ENCODE measurements around the gene PDZD2. TPM values are rescaled to one million over a fixed set of nuclear protein-coding genes. Genes with fewer than 3 reads are reported as not detected.

PDZD2 gene
- total RNA-seq, 1 experiment from 2014 or later = 0.37 TPM

DNA sequence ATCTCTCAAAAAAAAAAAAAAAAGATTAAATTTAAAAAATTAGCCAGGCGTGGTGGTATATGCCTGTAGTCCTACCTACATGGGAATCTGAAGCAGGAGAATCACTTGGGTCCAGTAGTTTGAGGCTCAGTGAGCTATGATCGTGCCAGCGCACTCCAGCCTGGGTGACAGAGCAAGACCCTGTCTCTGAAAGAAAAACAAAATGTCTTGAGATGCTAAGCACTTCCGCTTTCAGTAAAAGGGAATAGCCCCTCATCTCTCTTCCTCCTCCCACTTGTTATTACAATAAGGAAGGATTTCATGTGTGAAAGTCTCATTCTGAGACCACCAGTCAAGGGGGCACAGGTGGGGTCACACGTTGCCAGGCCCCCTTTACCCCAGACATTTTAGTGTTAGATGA, 455.8 kb downstream of the PDZD2 start:
- intact Hi-C loops (cut with micrococcal nuclease) = no loop called here
- Histone ChIP-seq H4K20me1 (ENCODE audit: insufficient read depth) (no peaks in the 10 kb centered on the region), H2AFZ (ENCODE audit: low read depth, low read length, poor library complexity, severe bottlenecking) (no peak overlapping the region), H3K36me3 (ENCODE audit: control insufficient read depth in 1 of 2, insufficient read depth in 2 of 2, low read length in 2 of 2) (no peaks in the 10 kb centered on the region), H3K4me3 (replicated peaks in 1 of 2; ENCODE audit: low read depth in 1 of 2, low read length in 2 of 2) (no peak overlapping the region), H3K27me3 (ENCODE audit: insufficient read depth, low read length) (no peaks in the 10 kb centered on the region), H3K27ac (ENCODE audit: low read depth, low read length) (no peak overlapping the region), H3K9me3 (ENCODE audit: control insufficient read depth in 1 of 2, insufficient read depth in 1 of 2, low read depth in 1 of 2, low read length in 2 of 2) (no peaks in the 10 kb centered on the region), H3K4me1 (ENCODE audit: control insufficient read depth in 1 of 2, insufficient read depth in 2 of 2, low read length in 2 of 2) (no peaks in the 10 kb centered on the region), H3K9me2 (ENCODE audit: insufficient read depth) (no peaks in the 10 kb centered on the region), H3K4me2 (ENCODE audit: low read length) (no peak overlapping the region), H3K9ac (ENCODE audit: low read length) (no peak overlapping the region), H3K79me2 (ENCODE audit: insufficient read depth, low read length) (no peaks in the 10 kb centered on the region)
- ATAC-seq = no peak
- RAD21 ChIA-PET (ENCODE audit: low non-redundant PET in 1 of 2, low total read pairs in 2 of 2, uncharacterized antibody in 2 of 2, unreplicated experiment in 2 of 2) = no interaction called here
- POLR2A ChIA-PET = no interaction called here
- TF ChIP-seq SP1 (IDR thresholded peaks at IDR 0.05; ENCODE audit: low read depth) = no peak
- no peak for TF ChIP-seq ELF1 (IDR thresholded peaks at IDR 0.05; ENCODE audit: borderline replicate concordance, low read depth)
- TF ChIP-seq, protein P1, sequence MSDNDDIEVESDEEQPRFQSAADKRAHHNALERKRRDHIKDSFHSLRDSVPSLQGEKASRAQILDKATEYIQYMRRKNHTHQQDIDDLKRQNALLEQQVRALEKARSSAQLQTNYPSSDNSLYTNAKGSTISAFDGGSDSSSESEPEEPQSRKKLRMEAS (IDR thresholded peaks at IDR 0.05) = no peak
- TF ChIP-seq POLR2AphosphoS5 (IDR thresholded peaks at IDR 0.05; ENCODE audit: low read depth, low read length) = no peak
- no peak for TF ChIP-seq YY1 (IDR thresholded peaks at IDR 0.05; ENCODE audit: extremely low read depth, insufficient replicate concordance, low read depth, low read length)
- no peak for TF ChIP-seq CEBPB (IDR thresholded peaks at IDR 0.05; ENCODE audit: low read depth)
- no peak for TF ChIP-seq EGR1 (IDR thresholded peaks at IDR 0.05; ENCODE audit: low read depth)
- TF ChIP-seq, protein P2, sequence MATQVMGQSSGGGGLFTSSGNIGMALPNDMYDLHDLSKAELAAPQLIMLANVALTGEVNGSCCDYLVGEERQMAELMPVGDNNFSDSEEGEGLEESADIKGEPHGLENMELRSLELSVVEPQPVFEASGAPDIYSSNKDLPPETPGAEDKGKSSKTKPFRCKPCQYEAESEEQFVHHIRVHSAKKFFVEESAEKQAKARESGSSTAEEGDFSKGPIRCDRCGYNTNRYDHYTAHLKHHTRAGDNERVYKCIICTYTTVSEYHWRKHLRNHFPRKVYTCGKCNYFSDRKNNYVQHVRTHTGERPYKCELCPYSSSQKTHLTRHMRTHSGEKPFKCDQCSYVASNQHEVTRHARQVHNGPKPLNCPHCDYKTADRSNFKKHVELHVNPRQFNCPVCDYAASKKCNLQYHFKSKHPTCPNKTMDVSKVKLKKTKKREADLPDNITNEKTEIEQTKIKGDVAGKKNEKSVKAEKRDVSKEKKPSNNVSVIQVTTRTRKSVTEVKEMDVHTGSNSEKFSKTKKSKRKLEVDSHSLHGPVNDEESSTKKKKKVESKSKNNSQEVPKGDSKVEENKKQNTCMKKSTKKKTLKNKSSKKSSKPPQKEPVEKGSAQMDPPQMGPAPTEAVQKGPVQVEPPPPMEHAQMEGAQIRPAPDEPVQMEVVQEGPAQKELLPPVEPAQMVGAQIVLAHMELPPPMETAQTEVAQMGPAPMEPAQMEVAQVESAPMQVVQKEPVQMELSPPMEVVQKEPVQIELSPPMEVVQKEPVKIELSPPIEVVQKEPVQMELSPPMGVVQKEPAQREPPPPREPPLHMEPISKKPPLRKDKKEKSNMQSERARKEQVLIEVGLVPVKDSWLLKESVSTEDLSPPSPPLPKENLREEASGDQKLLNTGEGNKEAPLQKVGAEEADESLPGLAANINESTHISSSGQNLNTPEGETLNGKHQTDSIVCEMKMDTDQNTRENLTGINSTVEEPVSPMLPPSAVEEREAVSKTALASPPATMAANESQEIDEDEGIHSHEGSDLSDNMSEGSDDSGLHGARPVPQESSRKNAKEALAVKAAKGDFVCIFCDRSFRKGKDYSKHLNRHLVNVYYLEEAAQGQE (IDR thresholded peaks at IDR 0.05; ENCODE audit: low read depth) = no peak
- no peak for TF ChIP-seq TCF7L2 (IDR thresholded peaks at IDR 0.05; ENCODE audit: borderline replicate concordance, extremely low read depth, insufficient read depth, insufficient read length)
- TF ChIP-seq SRF (IDR thresholded peaks at IDR 0.05; ENCODE audit: low read depth) = no peak
- TF ChIP-seq, protein P3, sequence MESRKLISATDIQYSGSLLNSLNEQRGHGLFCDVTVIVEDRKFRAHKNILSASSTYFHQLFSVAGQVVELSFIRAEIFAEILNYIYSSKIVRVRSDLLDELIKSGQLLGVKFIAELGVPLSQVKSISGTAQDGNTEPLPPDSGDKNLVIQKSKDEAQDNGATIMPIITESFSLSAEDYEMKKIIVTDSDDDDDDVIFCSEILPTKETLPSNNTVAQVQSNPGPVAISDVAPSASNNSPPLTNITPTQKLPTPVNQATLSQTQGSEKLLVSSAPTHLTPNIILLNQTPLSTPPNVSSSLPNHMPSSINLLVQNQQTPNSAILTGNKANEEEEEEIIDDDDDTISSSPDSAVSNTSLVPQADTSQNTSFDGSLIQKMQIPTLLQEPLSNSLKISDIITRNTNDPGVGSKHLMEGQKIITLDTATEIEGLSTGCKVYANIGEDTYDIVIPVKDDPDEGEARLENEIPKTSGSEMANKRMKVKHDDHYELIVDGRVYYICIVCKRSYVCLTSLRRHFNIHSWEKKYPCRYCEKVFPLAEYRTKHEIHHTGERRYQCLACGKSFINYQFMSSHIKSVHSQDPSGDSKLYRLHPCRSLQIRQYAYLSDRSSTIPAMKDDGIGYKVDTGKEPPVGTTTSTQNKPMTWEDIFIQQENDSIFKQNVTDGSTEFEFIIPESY (IDR thresholded peaks at IDR 0.05; ENCODE audit: extremely low read depth, insufficient replicate concordance, low read length) = no peak
- TF ChIP-seq RAD21 (IDR thresholded peaks at IDR 0.05; ENCODE audit: low read depth) = no peak
- no peak for TF ChIP-seq JUND (IDR thresholded peaks at IDR 0.05)
- no peak for TF ChIP-seq ZFX (IDR thresholded peaks at IDR 0.05)
- TF ChIP-seq POLR2A (IDR thresholded peaks at IDR 0.05; ENCODE audit: borderline replicate concordance, extremely low read depth, insufficient read depth, insufficient read length) = no peak
- TF ChIP-seq, protein P4, sequence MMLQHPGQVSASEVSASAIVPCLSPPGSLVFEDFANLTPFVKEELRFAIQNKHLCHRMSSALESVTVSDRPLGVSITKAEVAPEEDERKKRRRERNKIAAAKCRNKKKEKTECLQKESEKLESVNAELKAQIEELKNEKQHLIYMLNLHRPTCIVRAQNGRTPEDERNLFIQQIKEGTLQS (IDR thresholded peaks at IDR 0.05) = no peak
- CTCF ChIA-PET = no interaction called here
- DNase-seq (ENCODE audit: low read depth, low spot score) = no peak
- BruUV-seq (replicated peaks) = no TSS peak
